H1 (cell line): ENCODE measurements around the gene FHIT. TPM values are rescaled to one million over a fixed set of nuclear protein-coding genes. Genes with fewer than 3 reads are reported as not detected.

Experiments used
- CTCF ChIA-PET: fragments of 300-600 bp; sonication (Branson Sonifier 250); formaldehyde crosslinking; loops from one replicate; lab custom pipeline; 2021; ENCODE audit not compliant: partially characterized antibody; lab: Charles Lee
- POLR2A ChIA-PET: fragments of 300-600 bp; sonication (Branson Sonifier 250); formaldehyde crosslinking; loops from one replicate; lab custom pipeline; 2021; ENCODE audit warnings: inconsistent platforms; ENCODE audit not compliant: partially characterized antibody; lab: Charles Lee
- DNase-seq, 2 experiments: peaks; one replicate each; pipeline versions ENCODE4 v3.0.0 to v3.0.0-alpha.2; 2010 to 2022; ENCODE audit warnings: low spot score in 2 of 2, low read depth in 1 of 2, mixed read lengths in 1 of 2
- FAIRE-seq: peaks from 2 replicates; lab custom pipeline; 2011; peaks lifted over from hg19 to GRCh38; lab: Jason Lieb, UNC
- H2AFZ ChIP-seq: 2 replicates; pipeline ENCODE4 v1.8.1; 2012; ENCODE audit warnings: low read length, inconsistent platforms
- H2AK5ac ChIP-seq: 2 replicates; pipeline ENCODE4 v1.6.1; 2013; ENCODE audit warnings: low read depth, low read length
- H2BK120ac ChIP-seq: replicated peaks from 2 replicates; pipeline ENCODE3; 2013; ENCODE audit warnings: low read depth, low read length, inconsistent platforms
- H2BK12ac ChIP-seq: 2 replicates; pipeline ENCODE4 v1.6.1; 2013; ENCODE audit warnings: low read depth, low read length
- H2BK15ac ChIP-seq: 2 replicates; pipeline ENCODE4 v1.6.1; 2013; ENCODE audit warnings: low read length
- H2BK20ac ChIP-seq: 2 replicates; pipeline ENCODE4 v1.6.1; 2013; ENCODE audit warnings: low read length
- H2BK5ac ChIP-seq: 2 replicates; pipeline ENCODE4 v1.6.1; 2013; ENCODE audit warnings: low read depth, low read length
- H3K14ac ChIP-seq: 2 replicates; pipeline ENCODE4 v1.6.1; 2013; ENCODE audit warnings: inconsistent platforms; ENCODE audit not compliant: insufficient read length
- H3K18ac ChIP-seq: 2 replicates; pipeline ENCODE4 v1.6.1; 2013; ENCODE audit warnings: low read length; ENCODE audit errors: extremely low read depth
- H3K23ac ChIP-seq: 2 replicates; pipeline ENCODE4 v1.6.1; 2013; ENCODE audit warnings: inconsistent platforms; ENCODE audit not compliant: insufficient read length
- H3K23me2 ChIP-seq: 2 replicates; pipeline ENCODE4 v1.6.1; 2013; ENCODE audit warnings: low read depth, low read length
- H3K27ac ChIP-seq: 2 replicates; pipeline ENCODE4 v1.6.1; 2011; ENCODE audit warnings: low read depth, low read length, inconsistent platforms
- H3K27me3 ChIP-seq, 4 experiments: replicated peaks in 1 of 4; 1 replicate in 1 of 4; 2 replicates in 3 of 4; pipeline versions ENCODE4 v1.6.1 to v1.8.1; 2011 to 2013; ENCODE audit warnings: low read length in 3 of 4, mild to moderate bottlenecking in 3 of 4, inconsistent platforms in 2 of 4, mixed read lengths in 2 of 4, moderate library complexity in 1 of 4; ENCODE audit not compliant: control insufficient read depth in 3 of 4, insufficient read depth in 3 of 4; ENCODE audit errors: extremely low read depth in 1 of 4
- H3K36me3 ChIP-seq, 4 experiments: 2 replicates each; pipeline versions ENCODE4 v1.6.1 to v1.8.1; 2011 to 2013; ENCODE audit warnings: mild to moderate bottlenecking in 4 of 4, low read length in 3 of 4, moderate library complexity in 2 of 4, control low read depth in 1 of 4, inconsistent platforms in 1 of 4; ENCODE audit not compliant: insufficient read depth in 4 of 4, control insufficient read depth in 2 of 4
- H3K4ac ChIP-seq: replicated peaks from 2 replicates; pipeline ENCODE3; 2013; ENCODE audit warnings: low read length, low read depth, mixed read lengths, inconsistent platforms; ENCODE audit not compliant: insufficient read length
- H3K4me1 ChIP-seq, 4 experiments: replicated peaks in 1 of 4; 1 replicate in 1 of 4; 2 replicates in 3 of 4; pipeline versions ENCODE4 v1.6.1 to v1.8.1; 2011 to 2013; ENCODE audit warnings: low read length in 3 of 4, inconsistent platforms in 2 of 4, mixed read lengths in 1 of 4; ENCODE audit not compliant: insufficient read depth in 4 of 4, control insufficient read depth in 3 of 4
- H3K4me2 ChIP-seq, 2 experiments: 2 replicates each; pipeline versions ENCODE4 v1.6.1 to v1.8.1; 2011 to 2013; ENCODE audit warnings: low read depth in 2 of 2, low read length in 2 of 2, control low read depth in 1 of 2, inconsistent platforms in 1 of 2, mild to moderate bottlenecking in 1 of 2; ENCODE audit not compliant: insufficient read depth in 1 of 2
- H3K4me3 ChIP-seq, 4 experiments: fragments of 200-600, 300-600 bp in 1 of 4; sonication (generic), shearing (Covaris generic), sonication (Bioruptor Twin) in 1 of 4; 2 replicates each; pipeline versions ENCODE4 v1.5.1 to v1.8.1; 2011 to 2016; ENCODE audit warnings: low read length in 4 of 4, low read depth in 3 of 4, control low read depth in 2 of 4, inconsistent platforms in 2 of 4, mild to moderate bottlenecking in 2 of 4, mixed read lengths in 1 of 4, moderate library complexity in 1 of 4; ENCODE audit not compliant: insufficient read depth in 2 of 4; ENCODE audit errors: extremely low read depth in 1 of 4
- H3K56ac ChIP-seq: replicated peaks from 2 replicates; pipeline ENCODE3; 2013; ENCODE audit warnings: low read depth, mild to moderate bottlenecking, mixed read lengths, low read length, inconsistent platforms; ENCODE audit not compliant: insufficient read length
- H3K79me1 ChIP-seq: 2 replicates; pipeline ENCODE4 v1.6.1; 2013; ENCODE audit warnings: low read depth, low read length, control low read depth
- H3K79me2 ChIP-seq, 2 experiments: 2 replicates each; pipeline versions ENCODE4 v1.6.1 to v1.8.1; 2012 to 2013; ENCODE audit warnings: low read length in 2 of 2, mild to moderate bottlenecking in 2 of 2, inconsistent platforms in 1 of 2; ENCODE audit not compliant: insufficient read depth in 2 of 2, control insufficient read depth in 1 of 2
- H3K9ac ChIP-seq, 4 experiments: replicated peaks in 1 of 4; 1 replicate in 1 of 4; 2 replicates in 3 of 4; pipeline versions ENCODE4 v1.6.1 to v1.8.1; 2011 to 2013; ENCODE audit warnings: low read depth in 3 of 4, low read length in 3 of 4, control low read depth in 2 of 4, mild to moderate bottlenecking in 2 of 4, moderate library complexity in 2 of 4, inconsistent platforms in 1 of 4; ENCODE audit errors: extremely low read depth in 1 of 4
- H3K9me3 ChIP-seq, 2 experiments: 2 replicates each; pipeline versions ENCODE4 v1.6.1 to v1.8.1; 2012 to 2013; ENCODE audit warnings: mild to moderate bottlenecking in 2 of 2, moderate library complexity in 2 of 2, control low read depth in 1 of 2, inconsistent platforms in 1 of 2, low read depth in 1 of 2, low read length in 1 of 2, mixed read lengths in 1 of 2; ENCODE audit not compliant: insufficient read depth in 2 of 2
- H4K20me1 ChIP-seq, 2 experiments: replicated peaks in 1 of 2; 2 replicates each; pipeline versions ENCODE3 to v1.8.1; 2011 to 2013; ENCODE audit warnings: inconsistent platforms in 2 of 2, low read length in 2 of 2, mild to moderate bottlenecking in 1 of 2; ENCODE audit not compliant: insufficient read depth in 2 of 2, control insufficient read depth in 1 of 2
- H4K5ac ChIP-seq: 2 replicates; pipeline ENCODE4 v1.6.1; 2013; ENCODE audit warnings: low read length, low read depth, mixed read lengths, inconsistent platforms; ENCODE audit not compliant: insufficient read length
- H4K8ac ChIP-seq: 2 replicates; pipeline ENCODE4 v1.8.0; 2013; ENCODE audit warnings: mild to moderate bottlenecking, moderate library complexity, low read length, inconsistent platforms; ENCODE audit not compliant: insufficient read depth; ENCODE audit errors: extremely low read depth
- H4K91ac ChIP-seq: replicated peaks from 2 replicates; pipeline ENCODE3; 2013; ENCODE audit warnings: low read length, mixed read lengths, inconsistent platforms; ENCODE audit not compliant: insufficient read length
- ASH2L ChIP-seq: fragments of 200-600, 300-600 bp; sonication (generic); IDR thresholded peaks from one replicate; pipeline ENCODE4 v1.7.1; 2017; ENCODE audit warnings: low read length
- BRCA1 ChIP-seq: IDR thresholded peaks from 2 replicates; pipeline ENCODE4 v1.6.1; 2012; ENCODE audit warnings: low read depth, low read length, improper control_type of control experiment
- CEBPB ChIP-seq: IDR thresholded peaks from 2 replicates; pipeline ENCODE4 v1.6.1; 2012; ENCODE audit warnings: low read depth, low read length
- HDAC2 ChIP-seq, 2 experiments: fragments of 300-600 bp in 1 of 2; sonication (generic) in 1 of 2; IDR thresholded peaks; 2 replicates each; pipeline ENCODE4 v1.6.1; 2011 to 2012; ENCODE audit warnings: low read depth in 2 of 2, low read length in 2 of 2, mild to moderate bottlenecking in 2 of 2, moderate library complexity in 2 of 2, borderline replicate concordance in 1 of 2, inconsistent platforms in 1 of 2
- NANOG ChIP-seq: IDR thresholded peaks from 2 replicates; pipeline ENCODE4 v1.6.1; 2011; ENCODE audit warnings: low read length, low read depth, mild to moderate bottlenecking, inconsistent platforms; ENCODE audit not compliant: insufficient read depth, poor library complexity, severe bottlenecking
- RXRA ChIP-seq: IDR thresholded peaks from 2 replicates; pipeline ENCODE4 v1.6.1; 2011; ENCODE audit warnings: low read depth, mild to moderate bottlenecking, low read length, moderate library complexity; ENCODE audit not compliant: insufficient read depth
- WGBS, 2 experiments: shearing (Covaris generic) in 1 of 2; methylation state at CpG; one replicate each; pipeline versions ENCODE4 v1.1.6 to v1.1.7; 2013 to 2015; ENCODE audit warnings: low lambda C conversion rate in 2 of 2, mixed read lengths in 2 of 2, inconsistent platforms in 1 of 2, low coverage in 1 of 2, missing lambda C conversion rate in 1 of 2; ENCODE audit not compliant: insufficient replicate concordance in 2 of 2, insufficient coverage in 1 of 2, insufficient read length in 1 of 2; ENCODE audit errors: extremely low coverage in 1 of 2, missing lambda C conversion rate in 1 of 2; 5-methylcytosine and 5-hydroxymethylcytosine counted together
- polyA plus RNA-seq, 7 experiments: library from polyadenylated mRNA; depleted of rRNA in 3 of 7; stranded (reverse) in 5 of 7; unstranded in 2 of 7; fragments of >200 nt in 5 of 7; fragments of 200-250 nt in 2 of 7; gene quantifications; 1 replicate in 5 of 7; 2 replicates in 1 of 7; 4 replicates in 1 of 7; pipeline versions ENCODE4 v1.2.1 to v1.2.3, GENCODE V29; 2011 to 2013; ENCODE audit warnings: missing spikeins in 2 of 7, mixed read lengths in 2 of 7
- total RNA-seq: library from RNA; stranded (reverse); fragmentation: NEBNext Ultra II Directional; extraction: Animal tissue kit (Norgen Biotek cat#: 25700); gene quantifications from 2 replicates; pipeline ENCODE4 v1.2.1, GENCODE V29; 2021

Gene FHIT
- total and polyA plus RNA-seq, 2 of the 8 experiments (the other 6 are each of a cell fraction or from before 2014, with no cell fraction given) = 1.2 to 3.2 TPM

GRCh38 chr3:59812237-59813147, 1438.8 kb downstream of the FHIT start:
- Histone ChIP-seq H2BK20ac (no peak overlapping the region), H3K18ac (no peak overlapping the region), H3K9ac (no peak overlapping the region), H3K4me2 (peak overlapping the region in 1 of 2 experiments; percentile 22; a peak in 1 of 4 replicates), H3K4me1 (peaks cover 0 to 19% (median 4%) of the 10 kb centered on the region in 4 experiments; a peak in 4 of 7 replicates), H4K91ac (no peak overlapping the region), H3K23ac (no peak overlapping the region), H2BK12ac (no peak overlapping the region), H2AK5ac (no peak overlapping the region), H4K5ac (no peak overlapping the region), H4K8ac (no peak overlapping the region), H3K36me3 (no peaks in the 10 kb centered on the region), H3K79me1 (no peaks in the 10 kb centered on the region), H3K23me2 (no peaks in the 10 kb centered on the region), H3K79me2 (no peaks in the 10 kb centered on the region), H4K20me1 (no peaks in the 10 kb centered on the region), H3K27me3 (no peaks in the 10 kb centered on the region; a peak in 1 of 7 replicates), H3K14ac (no peak overlapping the region), H2BK5ac (no peak overlapping the region), H3K9me3 (no peaks in the 10 kb centered on the region), H3K56ac (no peak overlapping the region), H2AFZ (no peak overlapping the region), H3K4me3 (no peak overlapping the region), H2BK120ac (no peak overlapping the region), H2BK15ac (no peak overlapping the region), H3K27ac (no peak overlapping the region), H3K4ac (no peak overlapping the region)
- WGBS, 2 experiments = 54% methylated on average over 11 of the region's 11 CpGs; no CpG with 5 or more reads in 1 of the 2 experiments
- CTCF ChIA-PET = interaction anchor here (0.9 to 1.8 kb wide), 7 partner anchors 8 to 237 kb away, joined by 3 to 6 read pairs (median 4); no protein-coding TSS in a partner anchor
- POLR2A ChIA-PET = no interaction called here
- DNase-seq = no peak
- FAIRE-seq = no peak
- TF ChIP-seq NANOG (no peak), BRCA1 (no peak), ASH2L (no peak), HDAC2 (IDR thresholded peaks at IDR 0.05; ENCODE audit: borderline replicate concordance in 1 of 2, low read depth in 2 of 2, low read length in 2 of 2) (no peak), RXRA (no peak), CEBPB (no peak)
